HG02763 (cell line): ENCODE results near the gene SLC37A4.

Experiments
- ATAC-seq: cut with Tn5 transposase; IDR thresholded peaks from one replicate; pipeline ENCODE4 v1.9.1; 2021; ENCODE audit warnings: mild to moderate bottlenecking, moderate library complexity; ENCODE audit not compliant: unreplicated experiment

Gene SLC37A4

DNA sequence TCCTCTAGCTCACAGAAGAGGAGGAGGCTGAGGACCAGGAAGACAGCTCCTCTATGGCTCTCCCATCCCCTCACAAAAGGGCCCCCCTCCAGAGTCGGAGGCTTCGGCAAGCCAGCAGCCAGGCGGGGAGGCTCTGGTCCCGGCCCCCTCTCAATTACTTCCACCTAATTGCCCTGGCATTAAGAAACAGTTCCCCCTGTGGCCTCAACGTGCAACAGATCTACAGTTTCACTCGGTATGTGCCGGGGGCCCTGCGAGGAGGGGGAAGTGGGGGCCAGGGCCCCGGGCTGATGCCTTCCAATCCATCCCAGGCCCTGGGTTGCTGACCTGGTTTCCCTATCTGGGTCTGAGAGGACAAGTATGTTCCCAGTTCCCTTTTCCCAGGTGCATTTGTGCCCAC, 51.2 kb downstream of the SLC37A4 start:
- no peak for ATAC-seq

GRCh38 chr11:118975771-118976709, 54.6 kb downstream of the SLC37A4 start:
- no peak for ATAC-seq
